Activated naive CD4-positive, alpha-beta T cell treated with anti-CD3 and anti-CD28 coated beads, Interleukin-2, amount 10 ng/mL, durations not matched to agents 7 days and 5 days (primary cell): ENCODE data around the gene MMP23B.
"Not testable (repeated sequence)": the region's sequence is repeated elsewhere in the genome, so short reads cannot be mapped to it uniquely, and the experiment has no call there.

Source experiments
- CTCF ChIA-PET: fragments of 350-600 bp; sonication (Branson Sonifier 250); formaldehyde crosslinking; loops from one replicate; lab custom pipeline; 2021; ENCODE audit warnings: antibody characterized with exemption; lab: Charles Lee
- DNase-seq: peaks from one replicate; pipeline ENCODE4 v3.0.0-alpha.2; 2020
- H3K27ac Mint-ChIP-seq: one replicate; pipeline ENCODE4 v1.8.0; 2021; ENCODE audit warnings: mild to moderate bottlenecking, moderate library complexity, mixed read lengths
- H3K27me3 Mint-ChIP-seq: one replicate; pipeline ENCODE4 v1.8.0; 2021; ENCODE audit warnings: mild to moderate bottlenecking, mixed read lengths
- H3K36me3 Mint-ChIP-seq: one replicate; pipeline ENCODE4 v1.8.0; 2021; ENCODE audit warnings: mixed read lengths
- H3K4me1 Mint-ChIP-seq: one replicate; pipeline ENCODE4 v1.8.0; 2021; ENCODE audit warnings: mixed read lengths
- H3K4me3 Mint-ChIP-seq: one replicate; pipeline ENCODE4 v1.8.0; 2021; ENCODE audit warnings: mild to moderate bottlenecking, moderate library complexity, mixed read lengths
- H3K9me3 Mint-ChIP-seq: one replicate; pipeline ENCODE4 v1.8.0; 2021; ENCODE audit warnings: mixed read lengths

Gene MMP23B

GRCh38 chr1:1647567-1648241, 15.7 kb downstream of the MMP23B start:
- H3K9me3 Mint-ChIP-seq, CTCF ChIA-PET, H3K27ac Mint-ChIP-seq, H3K4me1 Mint-ChIP-seq, DNase-seq, H3K4me3 Mint-ChIP-seq, H3K27me3 Mint-ChIP-seq: not testable (repeated sequence)
- H3K36me3 Mint-ChIP-seq, result peaks cover 47% of the 10 kb centered on the region

GRCh38 chr1:1648265-1648664, 16.3 kb downstream of the MMP23B start:
- H3K9me3 Mint-ChIP-seq, H3K4me3 Mint-ChIP-seq, H3K27ac Mint-ChIP-seq, DNase-seq, H3K27me3 Mint-ChIP-seq, CTCF ChIA-PET, H3K4me1 Mint-ChIP-seq: not testable (repeated sequence)
- H3K36me3 Mint-ChIP-seq, result peaks cover 49% of the 10 kb centered on the region

GRCh38 chr1:1658583-1659549, 26.9 kb downstream of the MMP23B start, which contains the start of gene CDK11B:
Gene CDK11B (minus strand): TSS chr1:1659004. CDS start chr1:1657485, 1,519 bp downstream.
- H3K9me3 Mint-ChIP-seq, result not testable (repeated sequence)
- H3K27ac Mint-ChIP-seq, result peak within 1 kb of the TSS; percentile 100

GRCh38 chr1:1662392-1662791, 30.4 kb downstream of the MMP23B start:
- H3K27me3 Mint-ChIP-seq, CTCF ChIA-PET, H3K4me3 Mint-ChIP-seq, DNase-seq, H3K9me3 Mint-ChIP-seq: not testable (repeated sequence)
- Mint-ChIP-seq H3K27ac (peak overlapping the region; percentile 42), H3K4me1 (peaks cover 15% of the 10 kb centered on the region), H3K36me3 (peaks cover 12% of the 10 kb centered on the region)

More at GRCh38 chr1:1658583-1659549, 26.9 kb downstream of the MMP23B start, which contains the start of gene CDK11B:
- DNase-seq, result peak; percentile 95
- H3K27me3 Mint-ChIP-seq, CTCF ChIA-PET: not testable (repeated sequence)
- Mint-ChIP-seq H3K36me3 (peaks cover 17% of the 10 kb centered on the region), H3K4me3 (peak within 1 kb of the TSS; percentile 96), H3K4me1 (peaks cover 20% of the 10 kb centered on the region)

- H3K27me3 Mint-ChIP-seq, H3K4me3 Mint-ChIP-seq, DNase-seq, H3K9me3 Mint-ChIP-seq, CTCF ChIA-PET: not testable (repeated sequence)
- Mint-ChIP-seq H3K27ac (peak overlapping the region; percentile 42), H3K36me3 (peaks cover 14% of the 10 kb centered on the region), H3K4me1 (peaks cover 17% of the 10 kb centered on the region)
Observed at GRCh38 chr1:1662830-1663560, 31.0 kb downstream of the MMP23B start.

GRCh38 chr1:1664318-1664717, 32.3 kb downstream of the MMP23B start:
- CTCF ChIA-PET, H3K27ac Mint-ChIP-seq, H3K27me3 Mint-ChIP-seq, DNase-seq, H3K9me3 Mint-ChIP-seq, H3K4me3 Mint-ChIP-seq: not testable (repeated sequence)
- Mint-ChIP-seq H3K4me1 (peaks cover 15% of the 10 kb centered on the region), H3K36me3 (peaks cover 13% of the 10 kb centered on the region)

- H3K9me3 Mint-ChIP-seq, result no peaks in the 10 kb centered on the region
- H3K36me3 Mint-ChIP-seq, result peaks cover 13% of the 10 kb centered on the region
- DNase-seq, result no peak
- no peak overlapping the region for H3K4me3 Mint-ChIP-seq
- peaks cover 15% of the 10 kb centered on the region for H3K4me1 Mint-ChIP-seq
- H3K27me3 Mint-ChIP-seq, result no peaks in the 10 kb centered on the region
- CTCF ChIA-PET, result interaction anchor here (1.5 kb wide), 1 partner anchor 13 kb away, joined by 5 read pairs; no protein-coding TSS in a partner anchor
- H3K27ac Mint-ChIP-seq, result no peak overlapping the region
Observed at GRCh38 chr1:1664941-1665814, 33.2 kb downstream of the MMP23B start.

- CTCF ChIA-PET, result interaction anchor here (1.5 kb wide), 1 partner anchor 12 kb away, joined by 5 read pairs; no protein-coding TSS in a partner anchor
- no peak overlapping the region for H3K27ac Mint-ChIP-seq
- no peaks in the 10 kb centered on the region for H3K27me3 Mint-ChIP-seq
- peaks cover 13% of the 10 kb centered on the region for H3K36me3 Mint-ChIP-seq
- peak; percentile 46 for DNase-seq
- no peaks in the 10 kb centered on the region for H3K9me3 Mint-ChIP-seq
- no peak overlapping the region for H3K4me3 Mint-ChIP-seq
- H3K4me1 Mint-ChIP-seq, result peaks cover 15% of the 10 kb centered on the region
Observed at GRCh38 chr1:1665815-1666251, 33.9 kb downstream of the MMP23B start.

- Mint-ChIP-seq H3K27me3 (no peaks in the 10 kb centered on the region), H3K9me3 (no peaks in the 10 kb centered on the region), H3K4me3 (no peak overlapping the region), H3K27ac (no peak overlapping the region), H3K36me3 (peaks cover 19% of the 10 kb centered on the region), H3K4me1 (peaks cover 12% of the 10 kb centered on the region)
- no peak for DNase-seq
- CTCF ChIA-PET, result interaction anchor here (1.5 kb wide), 1 partner anchor 12 kb away, joined by 5 read pairs; no protein-coding TSS in a partner anchor
Observed at GRCh38 chr1:1666526-1666925, 34.6 kb downstream of the MMP23B start.

- Mint-ChIP-seq H3K4me3 (no peak overlapping the region), H3K36me3 (peaks cover 23% of the 10 kb centered on the region), H3K4me1 (peaks cover 3% of the 10 kb centered on the region), H3K27me3 (no peaks in the 10 kb centered on the region), H3K9me3 (no peaks in the 10 kb centered on the region), H3K27ac (no peak overlapping the region)
- DNase-seq, result no peak
- CTCF ChIA-PET, result no interaction called here
Observed at GRCh38 chr1:1669468-1670440, 37.8 kb downstream of the MMP23B start.

GRCh38 chr1:1670866-1671265, 38.9 kb downstream of the MMP23B start:
- Mint-ChIP-seq H3K27ac (peak overlapping the region; percentile 42), H3K36me3 (peaks cover 20% of the 10 kb centered on the region), H3K4me1 (peaks cover 3% of the 10 kb centered on the region), H3K27me3 (no peaks in the 10 kb centered on the region), H3K4me3 (no peak overlapping the region), H3K9me3 (no peaks in the 10 kb centered on the region)
- no peak for DNase-seq
- CTCF ChIA-PET, result no interaction called here

- no peaks in the 10 kb centered on the region for H3K9me3 Mint-ChIP-seq
- no peak for DNase-seq
- peaks cover 3% of the 10 kb centered on the region for H3K4me1 Mint-ChIP-seq
- no peak overlapping the region for H3K27ac Mint-ChIP-seq
- H3K27me3 Mint-ChIP-seq, result no peaks in the 10 kb centered on the region
- H3K4me3 Mint-ChIP-seq, result no peak overlapping the region
- CTCF ChIA-PET, result no interaction called here
- peaks cover 18% of the 10 kb centered on the region for H3K36me3 Mint-ChIP-seq
Observed at GRCh38 chr1:1671365-1672119, 39.6 kb downstream of the MMP23B start.
